SIG-M5 (cell line): Measurements from ENCODE around the gene GNE.
"Not testable (repeated sequence)": the region's sequence is repeated elsewhere in the genome, so short reads cannot be mapped to it uniquely, and the experiment has no call there.

Source experiments
- DNase-seq: peaks from one replicate; lab custom pipeline; 2025; lab: John Stamatoyannopoulos, UW

Gene GNE, protein sequence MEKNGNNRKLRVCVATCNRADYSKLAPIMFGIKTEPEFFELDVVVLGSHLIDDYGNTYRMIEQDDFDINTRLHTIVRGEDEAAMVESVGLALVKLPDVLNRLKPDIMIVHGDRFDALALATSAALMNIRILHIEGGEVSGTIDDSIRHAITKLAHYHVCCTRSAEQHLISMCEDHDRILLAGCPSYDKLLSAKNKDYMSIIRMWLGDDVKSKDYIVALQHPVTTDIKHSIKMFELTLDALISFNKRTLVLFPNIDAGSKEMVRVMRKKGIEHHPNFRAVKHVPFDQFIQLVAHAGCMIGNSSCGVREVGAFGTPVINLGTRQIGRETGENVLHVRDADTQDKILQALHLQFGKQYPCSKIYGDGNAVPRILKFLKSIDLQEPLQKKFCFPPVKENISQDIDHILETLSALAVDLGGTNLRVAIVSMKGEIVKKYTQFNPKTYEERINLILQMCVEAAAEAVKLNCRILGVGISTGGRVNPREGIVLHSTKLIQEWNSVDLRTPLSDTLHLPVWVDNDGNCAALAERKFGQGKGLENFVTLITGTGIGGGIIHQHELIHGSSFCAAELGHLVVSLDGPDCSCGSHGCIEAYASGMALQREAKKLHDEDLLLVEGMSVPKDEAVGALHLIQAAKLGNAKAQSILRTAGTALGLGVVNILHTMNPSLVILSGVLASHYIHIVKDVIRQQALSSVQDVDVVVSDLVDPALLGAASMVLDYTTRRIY

DNA sequence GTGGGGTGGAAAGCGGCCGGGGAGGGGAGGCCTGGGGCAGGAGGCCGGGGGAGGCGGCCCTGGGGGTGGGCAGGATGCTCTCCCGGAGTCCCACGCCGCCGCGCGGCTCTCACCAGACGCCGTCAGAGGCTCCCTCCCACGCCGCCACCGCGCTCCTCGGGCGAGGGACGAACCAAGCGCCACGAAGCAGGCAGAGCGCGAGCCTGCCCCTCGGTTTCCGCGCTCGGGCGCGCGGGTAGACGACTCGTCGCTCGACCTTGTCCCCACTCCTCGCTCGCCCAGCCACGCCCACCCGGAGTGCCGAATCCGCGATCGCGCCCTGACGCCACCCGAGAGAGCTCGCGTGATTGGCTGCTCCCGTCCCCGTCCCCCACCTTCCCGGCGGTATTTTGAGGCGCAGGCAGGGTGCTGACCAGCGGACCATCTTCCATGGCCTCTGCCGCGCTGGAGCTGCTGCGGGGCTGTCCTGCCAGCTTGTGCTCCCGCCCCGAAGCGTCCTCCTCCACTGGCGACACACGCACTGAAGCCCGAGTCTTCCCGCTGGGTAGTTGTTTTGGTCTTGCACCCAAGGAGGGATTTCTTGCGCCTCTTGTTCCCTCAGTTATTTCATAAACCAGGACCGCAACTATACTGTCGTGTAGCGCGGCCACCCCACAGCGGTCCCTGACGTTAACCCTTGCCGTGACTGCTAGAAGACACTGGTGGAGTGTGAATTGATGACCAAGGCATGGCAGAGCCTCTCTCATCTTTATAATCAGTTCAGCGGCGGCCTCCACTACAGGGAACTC is at the start of gene GNE:
TSS of gene GNE (minus strand) at position 241 of the 788 bp plus-strand sequence. CDS start 9,093 bp downstream, outside the sequence.
- DNase-seq, result peak; percentile 48

GRCh38 chr9:36306471-36307306 is 48.4 kb upstream of the GNE start:
- no peak for DNase-seq

DNA sequence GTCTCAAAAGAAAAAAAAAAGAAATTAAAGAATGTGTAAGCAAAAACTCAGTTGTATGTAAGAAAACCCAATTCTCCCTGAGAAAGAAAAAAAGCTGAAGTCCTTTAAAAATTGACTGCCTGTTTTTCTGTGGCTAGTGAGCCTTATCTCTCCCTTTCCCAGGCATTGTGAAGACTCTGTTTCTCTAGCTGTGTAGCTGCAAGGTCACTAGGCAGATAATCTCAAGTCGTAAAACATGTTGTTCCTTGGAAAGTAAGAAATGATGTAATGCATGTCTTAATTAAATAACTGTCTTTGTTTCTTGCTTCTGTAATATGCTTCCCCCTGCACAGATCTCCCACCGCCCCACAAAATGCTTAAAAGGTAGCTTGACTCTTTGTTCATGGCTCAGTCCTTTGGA is 46.1 kb upstream of the GNE start:
- DNase-seq, result not testable (repeated sequence)

GRCh38 chr9:36301227-36301626 is 43.0 kb upstream of the GNE start:
- DNase-seq, result no peak

DNA sequence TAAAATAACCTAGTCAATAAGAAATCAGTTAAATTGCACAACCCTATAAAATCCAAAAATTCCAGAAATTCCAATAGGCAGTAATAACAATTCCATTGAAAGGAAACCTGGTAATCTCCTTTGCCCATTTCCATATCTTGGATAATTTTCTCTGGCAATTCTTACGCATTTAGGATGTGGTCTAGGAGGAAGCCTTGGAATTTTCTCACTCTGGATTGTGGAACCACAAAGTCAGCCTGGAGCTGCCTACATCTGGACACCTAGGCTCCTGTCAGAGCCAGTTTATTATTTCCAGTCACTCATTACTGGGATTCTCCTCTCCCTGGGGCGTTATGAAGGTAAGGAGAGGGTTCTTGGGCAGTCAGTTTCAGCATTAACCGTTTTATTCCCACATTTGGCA is 40.3 kb upstream of the GNE start:
- DNase-seq, result no peak

GRCh38 chr9:36297798-36298197 is 39.5 kb upstream of the GNE start:
- DNase-seq, result no peak

GRCh38 chr9:36294996-36295395 is 36.7 kb upstream of the GNE start:
- not testable (repeated sequence) for DNase-seq

- no peak for DNase-seq
Observed at GRCh38 chr9:36293918-36294317, 35.7 kb upstream of the GNE start.

DNA sequence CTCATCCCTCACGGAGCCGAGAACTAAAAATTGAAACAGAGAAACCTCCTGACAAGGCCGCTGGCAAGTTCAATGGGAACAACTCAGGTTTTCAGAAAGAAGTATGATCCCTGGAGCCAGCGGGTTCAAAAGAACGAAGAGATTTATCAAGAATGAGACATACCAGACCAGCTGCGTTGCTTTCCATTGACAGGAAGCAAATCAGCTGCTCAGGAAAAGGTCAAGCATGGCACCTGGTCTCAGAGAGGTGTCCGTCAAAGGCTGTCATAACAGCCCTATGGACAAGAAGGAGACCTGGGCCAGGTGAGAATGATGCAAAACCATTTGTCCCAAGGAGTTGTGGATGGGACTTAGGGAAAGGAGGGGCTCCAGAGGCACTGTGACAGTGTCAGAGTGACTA is 34.9 kb upstream of the GNE start:
- DNase-seq, result no peak

GRCh38 chr9:36292641-36293040 is 34.4 kb upstream of the GNE start:
- DNase-seq, result no peak

GRCh38 chr9:36290996-36291395 is 32.7 kb upstream of the GNE start:
- no peak for DNase-seq

- DNase-seq, result no peak
Observed at GRCh38 chr9:36289836-36290435, 31.7 kb upstream of the GNE start.

- no peak for DNase-seq
Observed at GRCh38 chr9:36288070-36288469, 29.8 kb upstream of the GNE start.

DNA sequence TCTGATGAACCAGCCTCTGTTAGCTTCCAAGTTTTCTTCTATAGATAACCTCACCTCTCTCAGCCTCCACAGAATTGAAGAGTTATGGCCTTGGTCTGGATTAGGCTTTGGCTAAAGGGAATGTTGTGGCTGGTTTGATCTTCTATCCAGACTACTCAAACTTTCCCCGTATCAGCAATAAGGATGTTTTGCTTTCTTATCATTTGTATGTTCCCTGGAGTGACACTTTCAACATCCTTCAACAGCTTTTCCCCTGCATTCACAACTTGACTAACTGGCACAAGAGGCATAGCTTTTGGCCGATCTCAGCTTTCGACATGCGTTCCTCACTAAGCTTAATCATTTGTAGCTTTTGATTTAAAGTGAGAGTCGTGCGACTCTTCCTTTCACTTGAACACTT is 28.1 kb upstream of the GNE start:
- DNase-seq, result no peak

- no peak for DNase-seq
Observed at GRCh38 chr9:36284226-36284625, 26.0 kb upstream of the GNE start.

- DNase-seq, result no peak
Observed at GRCh38 chr9:36282275-36282674, 24.0 kb upstream of the GNE start.

GRCh38 chr9:36280989-36281388 is 22.7 kb upstream of the GNE start:
- no peak for DNase-seq

- no peak for DNase-seq
Observed at GRCh38 chr9:36278243-36278642, 20.0 kb upstream of the GNE start.

DNA sequence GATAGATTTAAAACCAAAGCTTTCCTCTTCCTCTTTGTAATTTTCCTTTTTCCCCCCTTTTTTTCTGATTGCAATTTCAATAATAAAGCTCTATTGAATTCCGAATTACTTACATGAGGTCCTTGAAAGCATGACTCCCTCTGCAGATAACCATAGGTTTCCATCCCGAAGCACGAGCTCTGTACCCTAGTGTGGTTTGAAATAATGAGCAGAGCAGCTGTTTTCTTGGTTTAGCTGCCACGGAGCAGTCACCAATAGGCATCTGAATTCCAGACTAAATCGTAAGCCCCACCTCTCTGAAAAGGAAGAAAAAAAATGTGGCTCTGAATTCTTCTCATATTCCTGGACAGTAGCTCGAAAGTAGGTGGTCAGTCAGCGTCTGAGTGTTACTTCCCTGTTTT is 18.5 kb upstream of the GNE start:
- DNase-seq, result no peak

GRCh38 chr9:36276254-36276653 is 18.0 kb upstream of the GNE start:
- no peak for DNase-seq

GRCh38 chr9:36275060-36275459 is 16.8 kb upstream of the GNE start:
- no peak for DNase-seq
